GM12801 (cell line): ENCODE measurements around the gene NTHL1.

ENCODE experiments used
- TF ChIP-seq, protein P1 (sequence below): IDR thresholded peaks from one replicate; pipeline ENCODE4 v1.5.1; 2011; ENCODE audit warnings: control low read depth; ENCODE audit not compliant: insufficient read length; ENCODE audit errors: extremely low read depth

Gene NTHL1

GRCh38 chr16:2077696-2078095 lies 30.1 kb upstream of the NTHL1 start:
- TF ChIP-seq, protein P1, sequence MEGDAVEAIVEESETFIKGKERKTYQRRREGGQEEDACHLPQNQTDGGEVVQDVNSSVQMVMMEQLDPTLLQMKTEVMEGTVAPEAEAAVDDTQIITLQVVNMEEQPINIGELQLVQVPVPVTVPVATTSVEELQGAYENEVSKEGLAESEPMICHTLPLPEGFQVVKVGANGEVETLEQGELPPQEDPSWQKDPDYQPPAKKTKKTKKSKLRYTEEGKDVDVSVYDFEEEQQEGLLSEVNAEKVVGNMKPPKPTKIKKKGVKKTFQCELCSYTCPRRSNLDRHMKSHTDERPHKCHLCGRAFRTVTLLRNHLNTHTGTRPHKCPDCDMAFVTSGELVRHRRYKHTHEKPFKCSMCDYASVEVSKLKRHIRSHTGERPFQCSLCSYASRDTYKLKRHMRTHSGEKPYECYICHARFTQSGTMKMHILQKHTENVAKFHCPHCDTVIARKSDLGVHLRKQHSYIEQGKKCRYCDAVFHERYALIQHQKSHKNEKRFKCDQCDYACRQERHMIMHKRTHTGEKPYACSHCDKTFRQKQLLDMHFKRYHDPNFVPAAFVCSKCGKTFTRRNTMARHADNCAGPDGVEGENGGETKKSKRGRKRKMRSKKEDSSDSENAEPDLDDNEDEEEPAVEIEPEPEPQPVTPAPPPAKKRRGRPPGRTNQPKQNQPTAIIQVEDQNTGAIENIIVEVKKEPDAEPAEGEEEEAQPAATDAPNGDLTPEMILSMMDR: no peak

- TF ChIP-seq, protein P1: no peak
Measured at GRCh38 chr16:2077016-2077415, 29.4 kb upstream of the NTHL1 start.

- TF ChIP-seq, protein P1: no peak
Measured at GRCh38 chr16:2076072-2076865, 28.6 kb upstream of the NTHL1 start.

- TF ChIP-seq, protein P1: no peak
Measured at GRCh38 chr16:2075631-2076030, 28.0 kb upstream of the NTHL1 start.

DNA sequence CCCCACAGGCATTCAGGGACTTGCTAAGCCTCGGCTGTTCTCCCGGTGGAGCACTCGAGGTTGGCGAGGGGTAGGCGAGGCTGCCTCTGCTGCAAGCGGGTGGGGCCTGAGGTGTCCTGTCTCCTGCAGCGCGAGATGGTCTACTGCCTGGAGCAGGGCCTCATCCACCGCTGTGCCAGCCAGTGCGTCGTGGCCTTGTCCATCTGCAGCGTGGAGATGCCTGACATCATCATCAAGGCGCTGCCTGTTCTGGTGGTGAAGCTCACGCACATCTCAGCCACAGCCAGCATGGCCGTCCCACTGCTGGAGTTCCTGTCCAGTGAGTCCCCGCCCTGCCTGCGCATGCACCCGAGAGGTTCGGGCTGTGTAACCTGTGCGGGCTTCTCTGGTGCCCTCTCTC lies 26.4 kb upstream of the NTHL1 start:
- TF ChIP-seq, protein P1: no peak

DNA sequence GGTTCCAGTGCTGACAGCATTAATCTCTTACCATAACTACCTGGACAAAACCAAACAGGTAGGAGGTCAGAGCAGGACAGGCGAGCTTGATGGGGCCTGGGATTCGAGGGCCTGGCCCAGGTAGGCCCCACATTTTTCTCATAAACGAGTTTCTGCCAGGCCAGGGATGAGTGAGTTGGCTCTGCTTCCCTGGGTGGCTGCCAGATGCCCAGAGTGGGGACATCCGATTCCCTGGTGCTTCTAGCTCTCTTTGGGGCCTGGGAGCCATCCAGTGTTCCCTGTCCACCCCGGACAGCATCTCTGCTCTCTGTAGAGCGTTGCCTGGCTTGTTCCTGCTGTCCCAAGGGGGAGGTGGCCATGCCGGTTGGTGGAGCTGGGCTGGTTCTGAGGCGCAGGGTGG lies 25.3 kb upstream of the NTHL1 start:
- TF ChIP-seq, protein P1: no peak

- TF ChIP-seq, protein P1: no peak
Measured at GRCh38 chr16:2071454-2072202, 24.0 kb upstream of the NTHL1 start.
